ENCODE results near the gene DUSP3.

The DUSP3 gene

GRCh38 chr17:43756201-43756600, 22.6 kb downstream of the DUSP3 start:
- TF ChIP-seq EZH2 (IDR thresholded peaks at IDR 0.05; ENCODE audit: borderline replicate concordance, low read depth, low read length, severe bottlenecking) = no peak
- no peak for TF ChIP-seq CTCF (IDR thresholded peaks at IDR 0.05; ENCODE audit: borderline replicate concordance, extremely low read depth, low read length, poor library complexity, severe bottlenecking)
- ATAC-seq (ENCODE audit: insufficient read depth, low read depth) (no peak), DNase-seq (no peak)
- no peaks in the 10 kb centered on the region for H3K79me2 ChIP-seq (ENCODE audit: insufficient read depth, low read length)
- H4K20me1 ChIP-seq (ENCODE audit: insufficient read depth, low read length) = no peaks in the 10 kb centered on the region
- no peaks in the 10 kb centered on the region for H3K36me3 ChIP-seq (ENCODE audit: insufficient read depth, low read length)
- no peaks in the 10 kb centered on the region for H3K9me3 ChIP-seq (ENCODE audit: insufficient read depth, low read length, severe bottlenecking)
- no peak overlapping the region for H3K4me2 ChIP-seq (ENCODE audit: insufficient read depth, low read length)
- H3K27me3 ChIP-seq (ENCODE audit: insufficient read depth, low read length, poor library complexity) = peaks cover 10% of the 10 kb centered on the region
- H3K27ac ChIP-seq (ENCODE audit: low read length) = no peak overlapping the region
- H2AFZ ChIP-seq (ENCODE audit: low read depth, low read length) = no peak overlapping the region
- no peak overlapping the region for H3K9ac ChIP-seq (ENCODE audit: low read depth, low read length)
- H3K4me3 ChIP-seq (ENCODE audit: low read depth in 1 of 2, low read length in 2 of 2) = no peak overlapping the region
- no peaks in the 10 kb centered on the region for H3K4me1 ChIP-seq (ENCODE audit: insufficient read depth, low read length)

- H3K4me2 ChIP-seq (ENCODE audit: insufficient read depth, low read length) = no peak overlapping the region
- TF ChIP-seq CTCF (IDR thresholded peaks at IDR 0.05; ENCODE audit: borderline replicate concordance, extremely low read depth, low read length, poor library complexity, severe bottlenecking) = no peak
- no peaks in the 10 kb centered on the region for H4K20me1 ChIP-seq (ENCODE audit: insufficient read depth, low read length)
- no peak overlapping the region for H3K9ac ChIP-seq (ENCODE audit: low read depth, low read length)
- no peak overlapping the region for H3K4me3 ChIP-seq (ENCODE audit: low read depth in 1 of 2, low read length in 2 of 2)
- no peaks in the 10 kb centered on the region for H3K9me3 ChIP-seq (ENCODE audit: insufficient read depth, low read length, severe bottlenecking)
- no peaks in the 10 kb centered on the region for H3K4me1 ChIP-seq (ENCODE audit: insufficient read depth, low read length)
- no peak overlapping the region for H2AFZ ChIP-seq (ENCODE audit: low read depth, low read length)
- no peak for DNase-seq
- H3K79me2 ChIP-seq (ENCODE audit: insufficient read depth, low read length) = no peaks in the 10 kb centered on the region
- no peaks in the 10 kb centered on the region for H3K36me3 ChIP-seq (ENCODE audit: insufficient read depth, low read length)
- no peak overlapping the region for H3K27ac ChIP-seq (ENCODE audit: low read length)
- peaks cover 10% of the 10 kb centered on the region for H3K27me3 ChIP-seq (ENCODE audit: insufficient read depth, low read length, poor library complexity)
- ATAC-seq (ENCODE audit: insufficient read depth, low read depth) = no peak
Observed at GRCh38 chr17:43755389-43755875, 23.3 kb downstream of the DUSP3 start.

GRCh38 chr17:43754947-43755346, 23.8 kb downstream of the DUSP3 start:
- TF ChIP-seq EZH2 (IDR thresholded peaks at IDR 0.05; ENCODE audit: borderline replicate concordance, low read depth, low read length, severe bottlenecking) (no peak), CTCF (IDR thresholded peaks at IDR 0.05; ENCODE audit: borderline replicate concordance, extremely low read depth, low read length, poor library complexity, severe bottlenecking) (no peak)
- Histone ChIP-seq H4K20me1 (ENCODE audit: insufficient read depth, low read length) (no peaks in the 10 kb centered on the region), H2AFZ (ENCODE audit: low read depth, low read length) (no peak overlapping the region)

More at GRCh38 chr17:43754947-43755346, 23.8 kb downstream of the DUSP3 start:
- ATAC-seq (ENCODE audit: insufficient read depth, low read depth) = no peak
- H3K79me2 ChIP-seq (ENCODE audit: insufficient read depth, low read length) = no peaks in the 10 kb centered on the region
- H3K36me3 ChIP-seq (ENCODE audit: insufficient read depth, low read length) = no peaks in the 10 kb centered on the region
- peaks cover 10% of the 10 kb centered on the region for H3K27me3 ChIP-seq (ENCODE audit: insufficient read depth, low read length, poor library complexity)
- no peaks in the 10 kb centered on the region for H3K4me1 ChIP-seq (ENCODE audit: insufficient read depth, low read length)
- H3K9me3 ChIP-seq (ENCODE audit: insufficient read depth, low read length, severe bottlenecking) = no peaks in the 10 kb centered on the region
- no peak overlapping the region for H3K9ac ChIP-seq (ENCODE audit: low read depth, low read length)
- H3K4me3 ChIP-seq (ENCODE audit: low read depth in 1 of 2, low read length in 2 of 2) = no peak overlapping the region
- no peak overlapping the region for H3K27ac ChIP-seq (ENCODE audit: low read length)
- no peak for DNase-seq
- H3K4me2 ChIP-seq (ENCODE audit: insufficient read depth, low read length) = no peak overlapping the region

Measured in DND-41 (cell line).